WTC11 (cell line): Measurements from ENCODE around the gene OR10P1. TPM values are rescaled to one million over a fixed set of nuclear protein-coding genes. Genes with fewer than 3 reads are reported as not detected.

Experiments used
- ATAC-seq: fragments of 200-7000 bp; cut with Tn5 transposase; 2 replicates; pipeline ENCODE4 v1.10.0; 2021; ENCODE audit warnings: mild to moderate bottlenecking, moderate library complexity
- CTCF ChIA-PET: fragments of 300-600 bp; sonication (Branson Sonifier 250); formaldehyde crosslinking; loops from one replicate; lab custom pipeline; 2021; ENCODE audit warnings: antibody characterized with exemption; lab: Charles Lee
- POLR2A ChIA-PET: fragments of 350-600 bp; sonication (Branson Sonifier 250); formaldehyde crosslinking; loops from one replicate; lab custom pipeline; 2021; ENCODE audit warnings: antibody characterized with exemption; lab: Charles Lee
- DNase-seq: peaks from one replicate; pipeline ENCODE4 v3.0.0; 2021; ENCODE audit warnings: low spot score
- H3K27ac Mint-ChIP-seq: 2 replicates; pipeline ENCODE4 v1.8.0; 2021; ENCODE audit warnings: mixed read lengths
- H3K27me3 Mint-ChIP-seq: 2 replicates; pipeline ENCODE4 v1.8.0; 2021; ENCODE audit warnings: low read depth, mild to moderate bottlenecking, moderate library complexity, mixed read lengths
- H3K36me3 Mint-ChIP-seq: 2 replicates; pipeline ENCODE4 v1.8.0; 2021; ENCODE audit warnings: mixed read lengths
- H3K4me1 Mint-ChIP-seq: 2 replicates; pipeline ENCODE4 v1.8.0; 2022; ENCODE audit warnings: mixed read lengths
- H3K4me3 Mint-ChIP-seq: 2 replicates; pipeline ENCODE4 v1.8.0; 2021; ENCODE audit warnings: mild to moderate bottlenecking, moderate library complexity, mixed read lengths
- H3K9me3 Mint-ChIP-seq: 2 replicates; pipeline ENCODE4 v1.8.0; 2021; ENCODE audit warnings: mixed read lengths
- CREB1 ChIP-seq: sonication (generic); formaldehyde crosslinking; IDR thresholded peaks from 2 replicates; pipeline ENCODE4 v1.8.0; 2023; ENCODE audit warnings: mild to moderate bottlenecking, missing genetic modification reagents
- ELF4 ChIP-seq: sonication (generic); formaldehyde crosslinking; IDR thresholded peaks from 2 replicates; pipeline ENCODE4 v1.8.1; 2022; ENCODE audit warnings: low read depth, mild to moderate bottlenecking, moderate library complexity, missing genetic modification reagents
- EMX1 ChIP-seq: fragments of 250-450 bp; sonication (Bioruptor Pico); IDR thresholded peaks from 2 replicates; pipeline ENCODE4 v1.8.0; 2021; ENCODE audit warnings: mild to moderate bottlenecking
- ESRRA ChIP-seq: sonication (generic); formaldehyde crosslinking; IDR thresholded peaks from 2 replicates; pipeline ENCODE4 v1.8.1; 2022; ENCODE audit warnings: mild to moderate bottlenecking, missing genetic modification reagents, borderline replicate concordance
- GABPB1 ChIP-seq: sonication (generic); formaldehyde crosslinking; IDR thresholded peaks from 2 replicates; pipeline ENCODE4 v1.8.1; 2023; ENCODE audit warnings: mild to moderate bottlenecking, missing genetic modification reagents
- HMGA2 ChIP-seq: fragments of 250-450 bp; sonication (Bioruptor Pico); IDR thresholded peaks from 2 replicates; pipeline ENCODE4 v1.4.0; 2021; ENCODE audit warnings: mild to moderate bottlenecking, moderate library complexity
- IRF2 ChIP-seq: sonication (generic); formaldehyde crosslinking; IDR thresholded peaks from 2 replicates; pipeline ENCODE4 v1.8.0; 2022; ENCODE audit warnings: low read depth, missing genetic modification reagents, borderline replicate concordance
- JUN ChIP-seq: sonication (generic); formaldehyde crosslinking; IDR thresholded peaks from 2 replicates; pipeline ENCODE4 v1.8.0; 2023; ENCODE audit warnings: mild to moderate bottlenecking, missing genetic modification reagents
- NFYB ChIP-seq: sonication (generic); formaldehyde crosslinking; conservative IDR thresholded peaks from 2 replicates; pipeline ENCODE4 v1.8.0; 2022; ENCODE audit warnings: low read depth, missing genetic modification reagents
- NR1H2 ChIP-seq: sonication (generic); formaldehyde crosslinking; IDR thresholded peaks from 2 replicates; pipeline ENCODE4 v1.9.0; 2021; ENCODE audit warnings: mild to moderate bottlenecking, moderate library complexity, missing genetic modification reagents
- NR3C1 ChIP-seq: sonication (generic); formaldehyde crosslinking; conservative IDR thresholded peaks from 2 replicates; pipeline ENCODE4 v1.8.1; 2023; ENCODE audit warnings: low read depth, mild to moderate bottlenecking, missing genetic modification reagents
- SMAD3 ChIP-seq: sonication (generic); formaldehyde crosslinking; IDR thresholded peaks from 2 replicates; pipeline ENCODE4 v1.8.0; 2022; ENCODE audit warnings: missing genetic modification reagents, mild to moderate bottlenecking, borderline replicate concordance
- TP53 ChIP-seq: sonication (generic); formaldehyde crosslinking; IDR thresholded peaks from 2 replicates; pipeline ENCODE4 v1.8.1; 2023; ENCODE audit warnings: mild to moderate bottlenecking, missing genetic modification reagents
- ZBTB21 ChIP-seq: sonication (generic); formaldehyde crosslinking; IDR thresholded peaks from 2 replicates; pipeline ENCODE4 v1.8.1; 2023; ENCODE audit warnings: mild to moderate bottlenecking, missing genetic modification reagents, borderline replicate concordance
- ZNF219 ChIP-seq: sonication (generic); formaldehyde crosslinking; IDR thresholded peaks from 2 replicates; pipeline ENCODE4 v1.8.0; 2023; ENCODE audit warnings: missing genetic modification reagents, mild to moderate bottlenecking, borderline replicate concordance
- ZNF232 ChIP-seq: sonication (generic); formaldehyde crosslinking; IDR thresholded peaks from 2 replicates; pipeline ENCODE4 v1.8.0; 2022; ENCODE audit warnings: mild to moderate bottlenecking, missing genetic modification reagents
- ZNF423 ChIP-seq: fragments of 250-450 bp; sonication (Bioruptor Pico); IDR thresholded peaks from 2 replicates; pipeline ENCODE4 v2.1.2; 2022; ENCODE audit warnings: mild to moderate bottlenecking, moderate library complexity
- total RNA-seq: library from RNA; stranded (reverse); gene quantifications from 3 replicates; pipeline ENCODE4 v1.2.3, GENCODE V29; 2021
- TF ChIP-seq, protein P1 (sequence below): sonication (generic); formaldehyde crosslinking; IDR thresholded peaks from 2 replicates; pipeline ENCODE4 v1.8.1; 2022; ENCODE audit warnings: mild to moderate bottlenecking, missing genetic modification reagents, moderate library complexity, borderline replicate concordance
- TF ChIP-seq, protein P2 (sequence below): fragments of 250-450 bp; sonication (Bioruptor Pico); IDR thresholded peaks from 2 replicates; pipeline ENCODE4 v1.9.0; 2021; ENCODE audit warnings: mild to moderate bottlenecking
- TF ChIP-seq, protein P3 (sequence below): sonication (generic); formaldehyde crosslinking; IDR thresholded peaks from 2 replicates; pipeline ENCODE4 v1.8.0; 2022; ENCODE audit warnings: mild to moderate bottlenecking, missing genetic modification reagents
- TF ChIP-seq, protein P4 (sequence below): sonication (generic); formaldehyde crosslinking; IDR thresholded peaks from 2 replicates; pipeline ENCODE4 v1.8.0; 2023; ENCODE audit warnings: missing genetic modification reagents, mild to moderate bottlenecking, borderline replicate concordance
- TF ChIP-seq, protein P5 (sequence below): fragments of 250-450 bp; sonication (Bioruptor Pico); IDR thresholded peaks from 2 replicates; pipeline ENCODE4 v1.9.0; 2021; ENCODE audit warnings: moderate library complexity, mild to moderate bottlenecking, inconsistent platforms, borderline replicate concordance
- TF ChIP-seq, protein P6 (sequence below): fragments of 200-600 bp; IDR thresholded peaks from 2 replicates; pipeline ENCODE4 v1.8.0; 2022; ENCODE audit warnings: antibody characterized with exemption

Gene OR10P1
- total RNA-seq, 1 experiment from 2014 or later, result not detected

DNA sequence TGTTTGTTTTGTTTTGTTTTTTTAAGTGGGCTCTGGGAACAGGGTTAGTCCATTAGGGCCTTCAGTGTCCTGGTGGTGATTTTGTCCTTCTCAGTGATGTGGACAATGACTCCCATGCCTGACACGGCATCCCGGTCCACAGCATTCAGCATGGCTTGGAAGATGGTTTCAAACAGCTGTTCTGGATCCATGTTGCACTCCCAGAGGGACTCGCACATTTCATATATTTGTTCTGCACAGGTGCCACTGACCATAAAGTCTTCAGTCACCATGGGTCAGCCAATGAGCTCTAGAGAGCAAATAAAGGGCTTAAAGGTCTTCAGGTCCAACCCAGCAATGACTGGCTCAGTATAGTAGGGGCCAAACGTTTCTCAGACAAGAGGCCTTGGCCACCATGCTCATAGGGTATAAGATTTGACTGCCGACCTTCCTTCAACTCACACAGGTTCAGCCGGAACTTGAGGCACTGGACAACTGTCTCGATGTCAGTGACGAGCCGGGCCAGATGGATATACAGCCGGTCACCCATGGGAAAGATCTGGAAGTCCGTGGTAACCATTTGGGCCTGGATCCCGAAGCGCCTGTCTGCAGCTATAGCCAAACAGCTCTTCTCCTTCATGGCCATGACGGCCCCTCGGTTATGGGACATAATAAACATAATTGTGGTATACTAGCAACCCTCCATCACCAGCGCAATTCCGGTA, 18.0 kb downstream of the OR10P1 start:
- TF ChIP-seq TP53 (CRISPR knock-in tag) (no peak), ELF4 (no peak), GABPB1 (no peak), JUN (CRISPR knock-in tag) (no peak), SMAD3 (CRISPR knock-in tag) (no peak), CREB1 (CRISPR knock-in tag) (no peak), NR1H2 (CRISPR knock-in tag) (no peak)
- TF ChIP-seq, protein P1, sequence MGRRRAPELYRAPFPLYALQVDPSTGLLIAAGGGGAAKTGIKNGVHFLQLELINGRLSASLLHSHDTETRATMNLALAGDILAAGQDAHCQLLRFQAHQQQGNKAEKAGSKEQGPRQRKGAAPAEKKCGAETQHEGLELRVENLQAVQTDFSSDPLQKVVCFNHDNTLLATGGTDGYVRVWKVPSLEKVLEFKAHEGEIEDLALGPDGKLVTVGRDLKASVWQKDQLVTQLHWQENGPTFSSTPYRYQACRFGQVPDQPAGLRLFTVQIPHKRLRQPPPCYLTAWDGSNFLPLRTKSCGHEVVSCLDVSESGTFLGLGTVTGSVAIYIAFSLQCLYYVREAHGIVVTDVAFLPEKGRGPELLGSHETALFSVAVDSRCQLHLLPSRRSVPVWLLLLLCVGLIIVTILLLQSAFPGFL (CRISPR knock-in tag), result no peak
- TF ChIP-seq, protein P2, sequence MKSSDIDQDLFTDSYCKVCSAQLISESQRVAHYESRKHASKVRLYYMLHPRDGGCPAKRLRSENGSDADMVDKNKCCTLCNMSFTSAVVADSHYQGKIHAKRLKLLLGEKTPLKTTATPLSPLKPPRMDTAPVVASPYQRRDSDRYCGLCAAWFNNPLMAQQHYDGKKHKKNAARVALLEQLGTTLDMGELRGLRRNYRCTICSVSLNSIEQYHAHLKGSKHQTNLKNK (CRISPR knock-in tag), result no peak
- TF ChIP-seq, protein P3, sequence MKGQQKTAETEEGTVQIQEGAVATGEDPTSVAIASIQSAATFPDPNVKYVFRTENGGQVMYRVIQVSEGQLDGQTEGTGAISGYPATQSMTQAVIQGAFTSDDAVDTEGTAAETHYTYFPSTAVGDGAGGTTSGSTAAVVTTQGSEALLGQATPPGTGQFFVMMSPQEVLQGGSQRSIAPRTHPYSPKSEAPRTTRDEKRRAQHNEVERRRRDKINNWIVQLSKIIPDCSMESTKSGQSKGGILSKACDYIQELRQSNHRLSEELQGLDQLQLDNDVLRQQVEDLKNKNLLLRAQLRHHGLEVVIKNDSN (CRISPR knock-in tag), result no peak
- TF ChIP-seq, all 79 proteins: peak for 0
- Mint-ChIP-seq H3K4me1 (peaks cover 8% of the 10 kb centered on the region), H3K4me3 (no peak overlapping the region), H3K27ac (no peak overlapping the region), H3K27me3 (peaks cover 9% of the 10 kb centered on the region), H3K36me3 (peaks cover 10% of the 10 kb centered on the region), H3K9me3 (peaks cover 24% of the 10 kb centered on the region)
- CTCF ChIA-PET, result interaction anchor here (0.6 to 3.4 kb wide), 8 partner anchors 9 to 509 kb away, joined by 3 to 67 read pairs (median 4); a partner anchor contains a TSS
- no peak for ATAC-seq
- POLR2A ChIA-PET, result no interaction called here
- no peak for DNase-seq

DNA sequence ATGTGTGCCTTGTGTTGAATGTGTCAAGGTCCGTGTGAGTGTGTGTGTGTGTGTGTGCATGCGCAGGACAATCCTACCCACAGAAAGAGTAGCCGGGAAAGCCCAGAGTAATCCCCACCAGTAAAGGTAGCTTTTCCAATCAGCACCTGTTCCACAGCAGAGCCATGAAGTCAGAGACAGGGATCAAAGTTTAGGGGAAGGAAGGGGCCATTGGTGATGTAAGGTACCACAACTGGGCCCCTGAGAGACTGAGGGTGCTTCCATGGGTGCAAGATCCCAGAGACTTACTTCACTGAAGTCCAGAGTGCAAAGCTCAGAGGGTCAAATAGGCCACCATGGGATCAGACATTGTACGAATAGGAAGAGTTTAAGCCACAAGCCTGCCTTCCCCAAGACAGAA, 20.5 kb downstream of the OR10P1 start:
- DNase-seq (no peak), ATAC-seq (no peak)
- H3K4me3 Mint-ChIP-seq, result no peak overlapping the region
- H3K36me3 Mint-ChIP-seq, result no peaks in the 10 kb centered on the region
- H3K27ac Mint-ChIP-seq, result no peak overlapping the region
- ChIA-PET POLR2A (interaction anchor here (0.7 kb wide), 1 partner anchor 150 kb away, joined by 3 read pairs; no protein-coding TSS in a partner anchor), CTCF (interaction anchor here (0.9 to 3.7 kb wide), 14 partner anchors 10 to 605 kb away, joined by 3 to 67 read pairs (median 11); partner anchors contain the start of genes BLOC1S1, CD63, DNAJC14 and ITGA7)
- H3K9me3 Mint-ChIP-seq, result peaks cover 9% of the 10 kb centered on the region
- H3K27me3 Mint-ChIP-seq, result peaks cover 9% of the 10 kb centered on the region
- no peak for TF ChIP-seq ZNF232 (CRISPR knock-in tag)
- TF ChIP-seq, protein P4, sequence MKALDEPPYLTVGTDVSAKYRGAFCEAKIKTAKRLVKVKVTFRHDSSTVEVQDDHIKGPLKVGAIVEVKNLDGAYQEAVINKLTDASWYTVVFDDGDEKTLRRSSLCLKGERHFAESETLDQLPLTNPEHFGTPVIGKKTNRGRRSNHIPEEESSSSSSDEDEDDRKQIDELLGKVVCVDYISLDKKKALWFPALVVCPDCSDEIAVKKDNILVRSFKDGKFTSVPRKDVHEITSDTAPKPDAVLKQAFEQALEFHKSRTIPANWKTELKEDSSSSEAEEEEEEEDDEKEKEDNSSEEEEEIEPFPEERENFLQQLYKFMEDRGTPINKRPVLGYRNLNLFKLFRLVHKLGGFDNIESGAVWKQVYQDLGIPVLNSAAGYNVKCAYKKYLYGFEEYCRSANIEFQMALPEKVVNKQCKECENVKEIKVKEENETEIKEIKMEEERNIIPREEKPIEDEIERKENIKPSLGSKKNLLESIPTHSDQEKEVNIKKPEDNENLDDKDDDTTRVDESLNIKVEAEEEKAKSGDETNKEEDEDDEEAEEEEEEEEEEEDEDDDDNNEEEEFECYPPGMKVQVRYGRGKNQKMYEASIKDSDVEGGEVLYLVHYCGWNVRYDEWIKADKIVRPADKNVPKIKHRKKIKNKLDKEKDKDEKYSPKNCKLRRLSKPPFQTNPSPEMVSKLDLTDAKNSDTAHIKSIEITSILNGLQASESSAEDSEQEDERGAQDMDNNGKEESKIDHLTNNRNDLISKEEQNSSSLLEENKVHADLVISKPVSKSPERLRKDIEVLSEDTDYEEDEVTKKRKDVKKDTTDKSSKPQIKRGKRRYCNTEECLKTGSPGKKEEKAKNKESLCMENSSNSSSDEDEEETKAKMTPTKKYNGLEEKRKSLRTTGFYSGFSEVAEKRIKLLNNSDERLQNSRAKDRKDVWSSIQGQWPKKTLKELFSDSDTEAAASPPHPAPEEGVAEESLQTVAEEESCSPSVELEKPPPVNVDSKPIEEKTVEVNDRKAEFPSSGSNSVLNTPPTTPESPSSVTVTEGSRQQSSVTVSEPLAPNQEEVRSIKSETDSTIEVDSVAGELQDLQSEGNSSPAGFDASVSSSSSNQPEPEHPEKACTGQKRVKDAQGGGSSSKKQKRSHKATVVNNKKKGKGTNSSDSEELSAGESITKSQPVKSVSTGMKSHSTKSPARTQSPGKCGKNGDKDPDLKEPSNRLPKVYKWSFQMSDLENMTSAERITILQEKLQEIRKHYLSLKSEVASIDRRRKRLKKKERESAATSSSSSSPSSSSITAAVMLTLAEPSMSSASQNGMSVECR, result no peak
- no peak for TF ChIP-seq ESRRA (CRISPR knock-in tag)
- TF ChIP-seq HMGA2 (CRISPR knock-in tag), result no peak
- no peak for TF ChIP-seq JUN (CRISPR knock-in tag)
- no peak for TF ChIP-seq IRF2 (CRISPR knock-in tag)
- no peak for TF ChIP-seq ZBTB21 (CRISPR knock-in tag)
- no peak for TF ChIP-seq EMX1
- TF ChIP-seq NFYB (CRISPR knock-in tag), result no peak
- no peak for TF ChIP-seq NR3C1 (CRISPR knock-in tag)
- TF ChIP-seq, protein P5, sequence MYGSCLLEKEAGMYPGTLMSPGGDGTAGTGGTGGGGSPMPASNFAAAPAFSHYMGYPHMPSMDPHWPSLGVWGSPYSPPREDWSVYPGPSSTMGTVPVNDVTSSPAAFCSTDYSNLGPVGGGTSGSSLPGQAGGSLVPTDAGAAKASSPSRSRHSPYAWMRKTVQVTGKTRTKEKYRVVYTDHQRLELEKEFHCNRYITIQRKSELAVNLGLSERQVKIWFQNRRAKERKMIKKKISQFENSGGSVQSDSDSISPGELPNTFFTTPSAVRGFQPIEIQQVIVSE (CRISPR knock-in tag), result no peak
- TF ChIP-seq ZNF423 (CRISPR knock-in tag), result no peak
- TF ChIP-seq, protein P6, sequence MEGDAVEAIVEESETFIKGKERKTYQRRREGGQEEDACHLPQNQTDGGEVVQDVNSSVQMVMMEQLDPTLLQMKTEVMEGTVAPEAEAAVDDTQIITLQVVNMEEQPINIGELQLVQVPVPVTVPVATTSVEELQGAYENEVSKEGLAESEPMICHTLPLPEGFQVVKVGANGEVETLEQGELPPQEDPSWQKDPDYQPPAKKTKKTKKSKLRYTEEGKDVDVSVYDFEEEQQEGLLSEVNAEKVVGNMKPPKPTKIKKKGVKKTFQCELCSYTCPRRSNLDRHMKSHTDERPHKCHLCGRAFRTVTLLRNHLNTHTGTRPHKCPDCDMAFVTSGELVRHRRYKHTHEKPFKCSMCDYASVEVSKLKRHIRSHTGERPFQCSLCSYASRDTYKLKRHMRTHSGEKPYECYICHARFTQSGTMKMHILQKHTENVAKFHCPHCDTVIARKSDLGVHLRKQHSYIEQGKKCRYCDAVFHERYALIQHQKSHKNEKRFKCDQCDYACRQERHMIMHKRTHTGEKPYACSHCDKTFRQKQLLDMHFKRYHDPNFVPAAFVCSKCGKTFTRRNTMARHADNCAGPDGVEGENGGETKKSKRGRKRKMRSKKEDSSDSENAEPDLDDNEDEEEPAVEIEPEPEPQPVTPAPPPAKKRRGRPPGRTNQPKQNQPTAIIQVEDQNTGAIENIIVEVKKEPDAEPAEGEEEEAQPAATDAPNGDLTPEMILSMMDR, result no peak
- TF ChIP-seq SMAD3 (CRISPR knock-in tag), result no peak
- TF ChIP-seq ZNF219 (CRISPR knock-in tag), result no peak
- TF ChIP-seq, all 79 proteins: peak for 0
- no peaks in the 10 kb centered on the region for H3K4me1 Mint-ChIP-seq
